DND-41 (cell line): ENCODE measurements around the gene ELL2.

Source experiments
- CTCF ChIP-seq: IDR thresholded peaks from 2 replicates; pipeline ENCODE4 v1.5.1; 2012; ENCODE audit warnings: borderline replicate concordance, low read length, moderate library complexity, mild to moderate bottlenecking; ENCODE audit not compliant: poor library complexity, severe bottlenecking; ENCODE audit errors: extremely low read depth
- EZH2 ChIP-seq: IDR thresholded peaks from 3 replicates; pipeline ENCODE4 v1.6.1; 2012; ENCODE audit warnings: borderline replicate concordance, low read depth, mild to moderate bottlenecking, moderate library complexity, low read length, inconsistent platforms; ENCODE audit not compliant: severe bottlenecking

- no peak for TF ChIP-seq CTCF
- no peak for TF ChIP-seq EZH2
Measured at GRCh38 chr5:95962785-95963184, 1.1 kb upstream of the ELL2 start.
